OCI-LY7 (cell line): ENCODE data around the gene ICA1L. TPM values are rescaled to one million over a fixed set of nuclear protein-coding genes. Genes with fewer than 3 reads are reported as not detected.

Experiments
- BruUV-seq: library from RNA; stranded (reverse); fragments of 400-500 nt; replicated peaks from 2 replicates; lab custom pipeline; 2021; lab: Mats Ljungman, UMichigan
- CTCF ChIA-PET: fragments of 300-600 bp; sonication (Branson Sonifier 250); formaldehyde crosslinking; loops from one replicate; lab custom pipeline; 2022; ENCODE audit warnings: antibody characterized with exemption; ENCODE audit not compliant: unreplicated experiment; lab: Charles Lee
- POLR2A ChIA-PET: fragments of 300-600 bp; sonication (Branson Sonifier 250); formaldehyde crosslinking; loops from one replicate; lab custom pipeline; 2022; ENCODE audit warnings: antibody characterized with exemption; lab: Charles Lee
- DNase-seq: peaks from one replicate; pipeline ENCODE4 v3.0.0-alpha.2; 2015; ENCODE audit warnings: low spot score
- H2AFZ ChIP-seq: fragments of 200-600 bp; sonication (generic), shearing (Covaris generic); 2 replicates; pipeline ENCODE4 v1.6.1; 2014; ENCODE audit warnings: mild to moderate bottlenecking, antibody characterized with exemption, low read length, moderate library complexity
- H3K27ac ChIP-seq: fragments of 200-600 bp; sonication (generic); 2 replicates; pipeline ENCODE4 v1.5.1; 2014; ENCODE audit warnings: mixed run types, low read depth, mild to moderate bottlenecking, moderate library complexity, low read length, inconsistent platforms; ENCODE audit not compliant: poor library complexity, severe bottlenecking
- H3K36me3 ChIP-seq: fragments of 200-600 bp; sonication (generic); 2 replicates; pipeline ENCODE4 v1.6.1; 2014; ENCODE audit warnings: mild to moderate bottlenecking, antibody characterized with exemption, low read length, moderate library complexity, mixed read lengths; ENCODE audit not compliant: insufficient read depth
- H3K4me1 ChIP-seq: fragments of 200-600 bp; sonication (generic); 2 replicates; pipeline ENCODE4 v1.5.1; 2014; ENCODE audit warnings: mild to moderate bottlenecking, low read length; ENCODE audit not compliant: insufficient read depth, poor library complexity, severe bottlenecking
- H3K4me2 ChIP-seq: fragments of 200-600 bp; sonication (generic); 2 replicates; pipeline ENCODE4 v1.6.1; 2014; ENCODE audit warnings: mild to moderate bottlenecking, low read length
- H3K4me3 ChIP-seq: fragments of 200-600 bp; sonication (generic); 2 replicates; pipeline ENCODE4 v1.5.1; 2014; ENCODE audit warnings: mild to moderate bottlenecking, low read depth, low read length; ENCODE audit not compliant: poor library complexity, severe bottlenecking
- H3K79me2 ChIP-seq: fragments of 200-600 bp; sonication (generic); 2 replicates; pipeline ENCODE4 v1.6.1; 2016; ENCODE audit warnings: low read depth, mild to moderate bottlenecking, low read length, moderate library complexity, mixed read lengths; ENCODE audit not compliant: insufficient read depth
- H3K9me2 ChIP-seq: fragments of 200-600 bp; sonication (generic); 2 replicates; pipeline ENCODE4 v1.6.1; 2016; ENCODE audit warnings: mild to moderate bottlenecking, low read length, mixed read lengths; ENCODE audit not compliant: insufficient read depth
- H3K9me3 ChIP-seq: fragments of 200-600 bp; sonication (generic); 2 replicates; pipeline ENCODE4 v1.6.1; 2014; ENCODE audit warnings: mild to moderate bottlenecking, mixed run types, low read length, mixed read lengths
- H4K20me1 ChIP-seq: fragments of 200-600 bp; sonication (generic); 2 replicates; pipeline ENCODE4 v1.6.1; 2014; ENCODE audit warnings: mild to moderate bottlenecking, antibody characterized with exemption, low read length, moderate library complexity, mixed read lengths; ENCODE audit not compliant: insufficient read depth
- EZH2phosphoT487 ChIP-seq: fragments of 200-600 bp; sonication (generic); IDR thresholded peaks from 2 replicates; pipeline ENCODE4 v1.6.1; 2018; ENCODE audit warnings: low read depth, borderline replicate concordance, mild to moderate bottlenecking, mixed run types, antibody characterized with exemption, low read length, moderate library complexity, mixed read lengths
- intact Hi-C: fragments of 100-400 bp; cut with micrococcal nuclease; formaldehyde crosslinking; loops from one replicate; pipeline ENCODE4 v1.10.0; 2022; ENCODE audit not compliant: unreplicated experiment
- total RNA-seq, 2 experiments: library from RNA; depleted of rRNA in 1 of 2; stranded (reverse); fragments of >200 nt in 1 of 2; shearing (Covaris generic) in 1 of 2; gene quantifications; 2 replicates each; pipeline ENCODE4 v1.2.3, GENCODE V29; 2014 to 2022
- TF ChIP-seq, protein P1 (sequence below): fragments of 200-600 bp; sonication (generic); conservative IDR thresholded peaks from 2 replicates; pipeline ENCODE4 v1.5.1; 2014; ENCODE audit warnings: mild to moderate bottlenecking, antibody characterized with exemption, low read length, moderate library complexity, mixed read lengths

ICA1L gene
- total RNA-seq, 2 experiments from 2014 or later: 5.2 to 11.1 TPM

DNA sequence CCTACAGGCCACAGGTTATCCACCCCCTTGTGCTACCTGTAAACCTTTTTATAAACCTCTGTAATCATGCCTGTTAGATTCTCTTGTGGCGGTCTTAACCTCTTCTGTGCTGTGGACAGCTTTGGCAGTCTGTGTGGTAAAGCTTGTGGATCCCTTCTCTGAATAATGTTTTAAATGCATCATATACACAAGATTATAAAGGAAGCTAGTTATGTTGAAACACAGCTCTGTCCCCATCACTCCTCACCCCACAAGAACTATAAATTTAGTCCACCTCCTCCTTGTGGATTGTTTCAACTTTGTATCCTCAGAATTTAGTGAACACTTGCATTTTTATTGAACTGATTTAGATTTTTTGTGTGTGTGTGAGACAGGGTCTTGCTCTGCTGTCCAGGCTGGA lies 107.7 kb downstream of the ICA1L start:
- no peak overlapping the region for H3K4me2 ChIP-seq
- no peaks in the 10 kb centered on the region for H3K4me1 ChIP-seq
- H3K9me2 ChIP-seq: no peaks in the 10 kb centered on the region
- H3K9me3 ChIP-seq: no peaks in the 10 kb centered on the region
- H2AFZ ChIP-seq: no peak overlapping the region
- DNase-seq: no peak
- no peak overlapping the region for H3K4me3 ChIP-seq
- CTCF ChIA-PET: no interaction called here
- intact Hi-C loops: no loop called here
- H3K79me2 ChIP-seq: no peaks in the 10 kb centered on the region
- TF ChIP-seq, protein P1, sequence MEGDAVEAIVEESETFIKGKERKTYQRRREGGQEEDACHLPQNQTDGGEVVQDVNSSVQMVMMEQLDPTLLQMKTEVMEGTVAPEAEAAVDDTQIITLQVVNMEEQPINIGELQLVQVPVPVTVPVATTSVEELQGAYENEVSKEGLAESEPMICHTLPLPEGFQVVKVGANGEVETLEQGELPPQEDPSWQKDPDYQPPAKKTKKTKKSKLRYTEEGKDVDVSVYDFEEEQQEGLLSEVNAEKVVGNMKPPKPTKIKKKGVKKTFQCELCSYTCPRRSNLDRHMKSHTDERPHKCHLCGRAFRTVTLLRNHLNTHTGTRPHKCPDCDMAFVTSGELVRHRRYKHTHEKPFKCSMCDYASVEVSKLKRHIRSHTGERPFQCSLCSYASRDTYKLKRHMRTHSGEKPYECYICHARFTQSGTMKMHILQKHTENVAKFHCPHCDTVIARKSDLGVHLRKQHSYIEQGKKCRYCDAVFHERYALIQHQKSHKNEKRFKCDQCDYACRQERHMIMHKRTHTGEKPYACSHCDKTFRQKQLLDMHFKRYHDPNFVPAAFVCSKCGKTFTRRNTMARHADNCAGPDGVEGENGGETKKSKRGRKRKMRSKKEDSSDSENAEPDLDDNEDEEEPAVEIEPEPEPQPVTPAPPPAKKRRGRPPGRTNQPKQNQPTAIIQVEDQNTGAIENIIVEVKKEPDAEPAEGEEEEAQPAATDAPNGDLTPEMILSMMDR: no peak
- TF ChIP-seq EZH2phosphoT487: no peak
- H4K20me1 ChIP-seq: no peaks in the 10 kb centered on the region
- H3K36me3 ChIP-seq: peaks cover 5% of the 10 kb centered on the region; the same call in 1 of the 2 replicates
- H3K27ac ChIP-seq: no peak overlapping the region
- POLR2A ChIA-PET: no interaction called here
- BruUV-seq: no TSS peak

DNA sequence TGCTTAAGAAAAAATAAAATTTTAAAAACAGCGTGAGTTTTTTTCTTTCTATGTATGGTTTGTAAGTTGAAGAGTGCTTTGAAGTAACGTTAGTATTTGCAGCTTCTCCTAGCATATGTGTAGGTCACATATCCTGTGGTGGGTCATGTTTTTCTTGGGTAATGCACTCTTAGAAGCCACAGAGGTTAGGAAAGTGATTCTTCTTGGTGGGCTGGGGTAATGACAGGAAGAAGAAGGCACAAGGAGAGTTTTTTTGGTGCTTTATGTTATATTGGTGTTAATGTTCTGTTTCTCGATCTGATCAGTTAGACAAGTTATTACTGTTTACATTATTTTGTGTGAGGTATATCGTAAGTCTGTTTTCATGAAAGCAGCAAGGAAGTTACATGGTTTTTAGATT lies 109.0 kb downstream of the ICA1L start:
- Histone ChIP-seq H2AFZ (no peak overlapping the region), H3K36me3 (peaks cover 9% of the 10 kb centered on the region), H3K9me2 (no peaks in the 10 kb centered on the region), H3K79me2 (no peaks in the 10 kb centered on the region), H3K4me2 (no peak overlapping the region), H4K20me1 (no peaks in the 10 kb centered on the region), H3K9me3 (no peaks in the 10 kb centered on the region), H3K4me3 (no peak overlapping the region), H3K27ac (no peak overlapping the region), H3K4me1 (no peaks in the 10 kb centered on the region)
- no TSS peak for BruUV-seq
- POLR2A ChIA-PET: no interaction called here
- CTCF ChIA-PET: no interaction called here
- intact Hi-C loops: no loop called here
- DNase-seq: no peak
- TF ChIP-seq, protein P1: no peak
- no peak for TF ChIP-seq EZH2phosphoT487

DNA sequence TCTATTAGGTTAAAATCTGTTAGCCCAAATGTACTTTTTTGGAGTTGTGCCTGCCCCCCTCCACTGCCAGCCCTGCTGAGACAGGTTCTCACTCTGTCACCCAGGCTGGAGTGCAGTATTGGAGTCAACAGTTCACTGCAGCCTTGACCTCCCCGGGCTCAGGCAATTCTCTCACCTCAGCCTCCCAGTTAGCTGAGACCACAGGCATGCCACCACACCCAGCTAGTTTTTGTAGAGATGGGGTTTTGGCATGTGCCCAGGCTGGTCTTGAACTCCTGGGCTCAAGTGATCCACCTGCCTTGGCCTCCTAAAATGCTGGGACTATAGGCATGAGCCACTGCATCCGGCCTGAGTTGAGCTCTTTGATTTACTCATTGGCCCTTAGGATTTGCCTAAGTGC lies 110.7 kb downstream of the ICA1L start:
- no TSS peak for BruUV-seq
- ChIA-PET POLR2A (interaction anchor here (1.2 kb wide), 2 partner anchors 9 to 108 kb away, joined by 3 read pairs; no protein-coding TSS in a partner anchor), CTCF (no interaction called here)
- H3K4me1 ChIP-seq: no peaks in the 10 kb centered on the region
- no peaks in the 10 kb centered on the region for H3K9me3 ChIP-seq
- peaks cover 16% of the 10 kb centered on the region; the same call in 1 of the 2 replicates for H3K36me3 ChIP-seq
- H4K20me1 ChIP-seq: no peaks in the 10 kb centered on the region
- H3K4me2 ChIP-seq: no peak overlapping the region
- H3K79me2 ChIP-seq: no peaks in the 10 kb centered on the region
- no peak for DNase-seq
- intact Hi-C loops: no loop called here
- H3K4me3 ChIP-seq: no peak overlapping the region
- H2AFZ ChIP-seq: no peak overlapping the region
- no peak overlapping the region for H3K27ac ChIP-seq
- no peaks in the 10 kb centered on the region for H3K9me2 ChIP-seq
- TF ChIP-seq, protein P1: no peak
- no peak for TF ChIP-seq EZH2phosphoT487
